Liver (tissue), 9 donors: Measurements from ENCODE around the gene CLCN4. TPM values are rescaled to one million over a fixed set of nuclear protein-coding genes. Genes with fewer than 3 reads are reported as not detected.

ENCODE experiments used
- DNase-seq: peaks from one replicate; pipeline ENCODE4 v3.0.0-alpha.2; 2017; ENCODE audit warnings: low spot score
- H3K27ac ChIP-seq, 2 donors: one replicate each; pipeline ENCODE4 v1.7.0; 2013; ENCODE audit warnings: inconsistent platforms in 2 of 2, low read length in 2 of 2, control low read depth in 1 of 2, low read depth in 1 of 2, mild to moderate bottlenecking in 1 of 2
- H3K27me3 ChIP-seq, 4 donors: one replicate each; pipeline versions ENCODE4 v1.6.1 to v1.7.0; 2013; ENCODE audit warnings: low read length in 3 of 4, inconsistent platforms in 1 of 4, mild to moderate bottlenecking in 1 of 4, moderate library complexity in 1 of 4; ENCODE audit not compliant: control insufficient read depth in 4 of 4, insufficient read depth in 4 of 4
- H3K36me3 ChIP-seq, 4 donors: one replicate each; pipeline versions ENCODE4 v1.6.1 to v1.7.0; 2013; ENCODE audit warnings: low read length in 3 of 4, mild to moderate bottlenecking in 3 of 4, low read depth in 1 of 4, moderate library complexity in 1 of 4; ENCODE audit not compliant: control insufficient read depth in 4 of 4, insufficient read depth in 3 of 4
- H3K4me1 ChIP-seq, 4 donors: one replicate each; pipeline versions ENCODE4 v1.6.1 to v1.7.0; 2013; ENCODE audit warnings: low read length in 3 of 4, mild to moderate bottlenecking in 3 of 4, moderate library complexity in 1 of 4; ENCODE audit not compliant: control insufficient read depth in 4 of 4, insufficient read depth in 4 of 4
- H3K4me3 ChIP-seq, 3 donors: one replicate each; pipeline versions ENCODE4 v1.6.1 to v1.7.0; 2013; ENCODE audit warnings: low read length in 3 of 3, control low read depth in 1 of 3, low read depth in 1 of 3, mild to moderate bottlenecking in 1 of 3
- H3K9ac ChIP-seq, 2 donors: one replicate each; pipeline ENCODE4 v1.7.0; 2013; ENCODE audit warnings: low read length in 2 of 2, mild to moderate bottlenecking in 2 of 2, moderate library complexity in 2 of 2, control low read depth in 1 of 2, low read depth in 1 of 2
- H3K9me3 ChIP-seq, 4 donors: one replicate each; pipeline versions ENCODE4 v1.6.1 to v1.7.0; 2013; ENCODE audit warnings: low read length in 3 of 4; ENCODE audit not compliant: control insufficient read depth in 4 of 4
- EGR1 ChIP-seq, 2 donors: IDR thresholded peaks; 2 replicates each; pipeline ENCODE4 v1.6.1; 2016 to 2018; ENCODE audit warnings: antibody characterized with exemption in 2 of 2, low read depth in 2 of 2
- FOXA2 ChIP-seq: IDR thresholded peaks from 2 replicates; pipeline ENCODE4 v1.6.1; 2016; ENCODE audit warnings: antibody characterized with exemption
- GABPA ChIP-seq, 2 donors: IDR thresholded peaks in 1 of 2; conservative IDR thresholded peaks in 1 of 2; 2 replicates each; pipeline ENCODE4 v1.6.1; 2016; ENCODE audit warnings: antibody characterized with exemption in 2 of 2, mild to moderate bottlenecking in 1 of 2, moderate library complexity in 1 of 2
- HNF4A ChIP-seq, 2 donors: conservative IDR thresholded peaks; 2 replicates each; pipeline ENCODE4 v1.6.1; 2016; ENCODE audit warnings: antibody characterized with exemption in 2 of 2, mild to moderate bottlenecking in 2 of 2
- HNF4G ChIP-seq: IDR thresholded peaks from 2 replicates; pipeline ENCODE4 v1.6.1; 2016; ENCODE audit warnings: antibody characterized with exemption
- JUND ChIP-seq, 2 donors: IDR thresholded peaks; 2 replicates each; pipeline ENCODE4 v1.6.1; 2016; ENCODE audit warnings: antibody characterized with exemption in 2 of 2
- NR2F2 ChIP-seq: IDR thresholded peaks from 2 replicates; pipeline ENCODE4 v1.6.1; 2016; ENCODE audit warnings: antibody characterized with exemption
- RAD21 ChIP-seq, 2 donors: IDR thresholded peaks; 2 replicates each; pipeline ENCODE4 v1.6.1; 2016; ENCODE audit warnings: antibody characterized with exemption in 2 of 2, mild to moderate bottlenecking in 2 of 2
- RXRA ChIP-seq, 2 donors: IDR thresholded peaks; 2 replicates each; pipeline ENCODE4 v1.6.1; 2017 to 2018; ENCODE audit warnings: antibody characterized with exemption in 2 of 2, mild to moderate bottlenecking in 1 of 2
- SP1 ChIP-seq: IDR thresholded peaks from 2 replicates; pipeline ENCODE4 v1.6.1; 2018; ENCODE audit warnings: antibody characterized with exemption, mild to moderate bottlenecking
- TAF1 ChIP-seq: conservative IDR thresholded peaks from 2 replicates; pipeline ENCODE4 v1.6.1; 2016; ENCODE audit warnings: antibody characterized with exemption, mild to moderate bottlenecking
- YY1 ChIP-seq: IDR thresholded peaks from 2 replicates; pipeline ENCODE4 v1.6.1; 2016; ENCODE audit warnings: antibody characterized with exemption, mild to moderate bottlenecking
- whole genome bisulfite sequencing: extraction: QIAGEN DNeasy Blood & Tissue Kit; methylation state at CpG from one replicate; pipeline ENCODE4 v1.1.7; 2013; 5-methylcytosine and 5-hydroxymethylcytosine counted together
- polyA plus RNA-seq, 2 donors: library from polyadenylated mRNA; stranded (reverse) in 1 of 2; unstranded in 1 of 2; fragments of 200-250 nt in 1 of 2; fragments of >200 nt in 1 of 2; fragmentation: Nextera tagmentation in 1 of 2; extraction: Ambion mirVana in 1 of 2; gene quantifications; one replicate each; pipeline versions ENCODE4 v1.2.1 to v1.2.3, GENCODE V29; 2013 to 2015
- total RNA-seq, 2 donors: library from RNA; depleted of rRNA; stranded (reverse); fragments of >200 nt; gene quantifications; one replicate each; pipeline ENCODE4 v1.2.3, GENCODE V29; 2014
- TF ChIP-seq, protein P1 (sequence below): IDR thresholded peaks from 2 replicates; pipeline ENCODE4 v1.6.1; 2016; ENCODE audit warnings: antibody characterized with exemption, mild to moderate bottlenecking
- TF ChIP-seq, protein P2 (sequence below): IDR thresholded peaks from 2 replicates; pipeline ENCODE4 v1.6.1; 2016; ENCODE audit warnings: antibody characterized with exemption
- TF ChIP-seq, protein P3 (sequence below): IDR thresholded peaks from 2 replicates; pipeline ENCODE4 v1.6.1; 2016; ENCODE audit warnings: antibody characterized with exemption
- TF ChIP-seq, protein P4 (sequence below): fragments of 150-350 bp; IDR thresholded peaks from 2 replicates; pipeline ENCODE4 v1.5.1; 2017; ENCODE audit warnings: improper control_type of control experiment, low read depth, low read length; ENCODE audit not compliant: missing input control
- TF ChIP-seq, protein P5 (sequence below): IDR thresholded peaks from 2 replicates; pipeline ENCODE4 v1.6.1; 2016; ENCODE audit warnings: antibody characterized with exemption
- donor health status: healthy.
- donor health status: healthy.
- donor health status: healthy.
- donor health status: healthy.
- donor health status: healthy.

The CLCN4 gene
- total and polyA plus RNA-seq, 4 donors: 1.5 to 10.9 (median 4.0) TPM

DNA sequence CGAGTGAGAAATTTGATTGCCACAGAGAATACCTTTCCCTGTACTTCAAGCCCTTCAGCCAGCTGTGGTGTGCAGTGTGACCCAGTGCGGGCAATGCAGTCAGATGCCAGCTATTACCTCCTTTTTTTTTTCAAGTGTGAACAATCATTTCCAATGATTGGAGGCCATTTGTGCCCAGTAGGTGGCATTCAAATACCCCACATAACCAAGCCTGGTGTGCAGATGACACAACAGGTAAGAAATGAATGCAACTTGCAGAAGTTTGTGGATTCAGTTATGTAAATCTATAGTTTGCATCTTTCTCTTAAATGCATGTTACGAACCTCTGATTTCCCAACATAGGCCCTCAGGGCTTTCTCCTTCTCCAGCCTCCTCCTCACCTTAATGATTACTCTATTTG is 98.0 kb downstream of the CLCN4 start:
- Histone ChIP-seq H3K36me3 (no peaks in the 10 kb centered on the region), H3K4me3 (no peak overlapping the region), H3K27ac (no peak overlapping the region), H3K9me3 (no peaks in the 10 kb centered on the region), H3K27me3 (peaks cover 0 to 5% (median 0%) of the 10 kb centered on the region in 4 donors), H3K4me1 (no peaks in the 10 kb centered on the region), H3K9ac (no peak overlapping the region)
- TF ChIP-seq FOXA2 (no peak), TAF1 (no peak), NR2F2 (no peak), RXRA (IDR thresholded peaks at IDR 0.05) (no peak), GABPA (IDR thresholded peaks at IDR 0.05 in 1 of 2, conservative IDR thresholded peaks at IDR 0.05 in 1 of 2) (no peak), RAD21 (IDR thresholded peaks at IDR 0.05) (peak; percentile 69 to 74), SP1 (no peak), YY1 (no peak), HNF4A (conservative IDR thresholded peaks at IDR 0.05) (no peak), HNF4G (no peak), JUND (IDR thresholded peaks at IDR 0.05) (no peak)
- TF ChIP-seq, protein P1, sequence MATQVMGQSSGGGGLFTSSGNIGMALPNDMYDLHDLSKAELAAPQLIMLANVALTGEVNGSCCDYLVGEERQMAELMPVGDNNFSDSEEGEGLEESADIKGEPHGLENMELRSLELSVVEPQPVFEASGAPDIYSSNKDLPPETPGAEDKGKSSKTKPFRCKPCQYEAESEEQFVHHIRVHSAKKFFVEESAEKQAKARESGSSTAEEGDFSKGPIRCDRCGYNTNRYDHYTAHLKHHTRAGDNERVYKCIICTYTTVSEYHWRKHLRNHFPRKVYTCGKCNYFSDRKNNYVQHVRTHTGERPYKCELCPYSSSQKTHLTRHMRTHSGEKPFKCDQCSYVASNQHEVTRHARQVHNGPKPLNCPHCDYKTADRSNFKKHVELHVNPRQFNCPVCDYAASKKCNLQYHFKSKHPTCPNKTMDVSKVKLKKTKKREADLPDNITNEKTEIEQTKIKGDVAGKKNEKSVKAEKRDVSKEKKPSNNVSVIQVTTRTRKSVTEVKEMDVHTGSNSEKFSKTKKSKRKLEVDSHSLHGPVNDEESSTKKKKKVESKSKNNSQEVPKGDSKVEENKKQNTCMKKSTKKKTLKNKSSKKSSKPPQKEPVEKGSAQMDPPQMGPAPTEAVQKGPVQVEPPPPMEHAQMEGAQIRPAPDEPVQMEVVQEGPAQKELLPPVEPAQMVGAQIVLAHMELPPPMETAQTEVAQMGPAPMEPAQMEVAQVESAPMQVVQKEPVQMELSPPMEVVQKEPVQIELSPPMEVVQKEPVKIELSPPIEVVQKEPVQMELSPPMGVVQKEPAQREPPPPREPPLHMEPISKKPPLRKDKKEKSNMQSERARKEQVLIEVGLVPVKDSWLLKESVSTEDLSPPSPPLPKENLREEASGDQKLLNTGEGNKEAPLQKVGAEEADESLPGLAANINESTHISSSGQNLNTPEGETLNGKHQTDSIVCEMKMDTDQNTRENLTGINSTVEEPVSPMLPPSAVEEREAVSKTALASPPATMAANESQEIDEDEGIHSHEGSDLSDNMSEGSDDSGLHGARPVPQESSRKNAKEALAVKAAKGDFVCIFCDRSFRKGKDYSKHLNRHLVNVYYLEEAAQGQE: no peak
- TF ChIP-seq, protein P2, sequence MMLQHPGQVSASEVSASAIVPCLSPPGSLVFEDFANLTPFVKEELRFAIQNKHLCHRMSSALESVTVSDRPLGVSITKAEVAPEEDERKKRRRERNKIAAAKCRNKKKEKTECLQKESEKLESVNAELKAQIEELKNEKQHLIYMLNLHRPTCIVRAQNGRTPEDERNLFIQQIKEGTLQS: no peak
- TF ChIP-seq, protein P3, sequence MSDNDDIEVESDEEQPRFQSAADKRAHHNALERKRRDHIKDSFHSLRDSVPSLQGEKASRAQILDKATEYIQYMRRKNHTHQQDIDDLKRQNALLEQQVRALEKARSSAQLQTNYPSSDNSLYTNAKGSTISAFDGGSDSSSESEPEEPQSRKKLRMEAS: no peak
- TF ChIP-seq, protein P4, sequence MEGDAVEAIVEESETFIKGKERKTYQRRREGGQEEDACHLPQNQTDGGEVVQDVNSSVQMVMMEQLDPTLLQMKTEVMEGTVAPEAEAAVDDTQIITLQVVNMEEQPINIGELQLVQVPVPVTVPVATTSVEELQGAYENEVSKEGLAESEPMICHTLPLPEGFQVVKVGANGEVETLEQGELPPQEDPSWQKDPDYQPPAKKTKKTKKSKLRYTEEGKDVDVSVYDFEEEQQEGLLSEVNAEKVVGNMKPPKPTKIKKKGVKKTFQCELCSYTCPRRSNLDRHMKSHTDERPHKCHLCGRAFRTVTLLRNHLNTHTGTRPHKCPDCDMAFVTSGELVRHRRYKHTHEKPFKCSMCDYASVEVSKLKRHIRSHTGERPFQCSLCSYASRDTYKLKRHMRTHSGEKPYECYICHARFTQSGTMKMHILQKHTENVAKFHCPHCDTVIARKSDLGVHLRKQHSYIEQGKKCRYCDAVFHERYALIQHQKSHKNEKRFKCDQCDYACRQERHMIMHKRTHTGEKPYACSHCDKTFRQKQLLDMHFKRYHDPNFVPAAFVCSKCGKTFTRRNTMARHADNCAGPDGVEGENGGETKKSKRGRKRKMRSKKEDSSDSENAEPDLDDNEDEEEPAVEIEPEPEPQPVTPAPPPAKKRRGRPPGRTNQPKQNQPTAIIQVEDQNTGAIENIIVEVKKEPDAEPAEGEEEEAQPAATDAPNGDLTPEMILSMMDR: peak; percentile 26
- TF ChIP-seq, protein P5, sequence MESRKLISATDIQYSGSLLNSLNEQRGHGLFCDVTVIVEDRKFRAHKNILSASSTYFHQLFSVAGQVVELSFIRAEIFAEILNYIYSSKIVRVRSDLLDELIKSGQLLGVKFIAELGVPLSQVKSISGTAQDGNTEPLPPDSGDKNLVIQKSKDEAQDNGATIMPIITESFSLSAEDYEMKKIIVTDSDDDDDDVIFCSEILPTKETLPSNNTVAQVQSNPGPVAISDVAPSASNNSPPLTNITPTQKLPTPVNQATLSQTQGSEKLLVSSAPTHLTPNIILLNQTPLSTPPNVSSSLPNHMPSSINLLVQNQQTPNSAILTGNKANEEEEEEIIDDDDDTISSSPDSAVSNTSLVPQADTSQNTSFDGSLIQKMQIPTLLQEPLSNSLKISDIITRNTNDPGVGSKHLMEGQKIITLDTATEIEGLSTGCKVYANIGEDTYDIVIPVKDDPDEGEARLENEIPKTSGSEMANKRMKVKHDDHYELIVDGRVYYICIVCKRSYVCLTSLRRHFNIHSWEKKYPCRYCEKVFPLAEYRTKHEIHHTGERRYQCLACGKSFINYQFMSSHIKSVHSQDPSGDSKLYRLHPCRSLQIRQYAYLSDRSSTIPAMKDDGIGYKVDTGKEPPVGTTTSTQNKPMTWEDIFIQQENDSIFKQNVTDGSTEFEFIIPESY: no peak
- 73% methylated on average over 3 of the region's 3 CpGs for WGBS
- DNase-seq: no peak

DNA sequence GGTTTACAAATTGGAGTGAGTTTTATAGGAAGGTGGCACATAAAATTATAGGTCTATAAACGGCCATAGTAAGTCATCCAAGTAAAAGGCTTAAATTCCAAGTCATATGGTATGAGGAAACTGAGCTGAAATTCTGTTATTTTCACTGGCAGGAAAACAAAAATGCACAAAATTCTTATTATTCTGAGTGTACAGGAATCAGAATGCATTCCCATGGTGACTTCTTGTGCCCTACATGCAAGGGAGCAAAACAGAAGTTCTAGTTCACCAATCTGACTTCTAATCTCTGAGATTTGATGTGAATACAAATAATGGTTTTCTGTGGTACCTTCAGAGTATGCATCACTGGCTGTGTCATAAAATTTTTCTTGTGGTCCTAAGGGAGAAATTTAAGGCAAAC is 102.9 kb downstream of the CLCN4 start:
- H3K9me3 ChIP-seq: peaks cover 0 to 5% (median 0%) of the 10 kb centered on the region in 4 donors
- no peak for DNase-seq
- H3K27ac ChIP-seq: no peak overlapping the region
- H3K4me3 ChIP-seq: no peak overlapping the region
- H3K4me1 ChIP-seq: no peaks in the 10 kb centered on the region
- no peaks in the 10 kb centered on the region for H3K36me3 ChIP-seq
- 65% methylated on average over 1 of the region's 1 CpG for WGBS
- no peaks in the 10 kb centered on the region for H3K27me3 ChIP-seq
- no peak overlapping the region for H3K9ac ChIP-seq
- no peak for TF ChIP-seq NR2F2
- no peak for TF ChIP-seq YY1
- no peak for TF ChIP-seq RAD21 (IDR thresholded peaks at IDR 0.05)
- no peak for TF ChIP-seq TAF1
- TF ChIP-seq RXRA (IDR thresholded peaks at IDR 0.05): no peak
- TF ChIP-seq, protein P5: no peak
- TF ChIP-seq, protein P1: no peak
- no peak for TF ChIP-seq EGR1 (IDR thresholded peaks at IDR 0.05; ENCODE audit: low read depth in 2 of 2)
- TF ChIP-seq HNF4A (conservative IDR thresholded peaks at IDR 0.05): no peak
- no peak for TF ChIP-seq GABPA (IDR thresholded peaks at IDR 0.05 in 1 of 2, conservative IDR thresholded peaks at IDR 0.05 in 1 of 2)
